ENCODE results near the gene RTF1.
"Not testable (repeated sequence)": the region's sequence is repeated elsewhere in the genome, so short reads cannot be mapped to it uniquely, and the experiment has no call there.

Gene RTF1

GRCh38 chr15:41416742-41417417, at the start of gene RTF1:
Gene RTF1, plus strand, starts transcription at chr15:41417095. Its CDS starts 21 bp downstream, at chr15:41417116.
- DNase-seq, result peak; percentile 85

GRCh38 chr15:41367418-41367817, 49.5 kb upstream of the RTF1 start:
- DNase-seq, result no peak

- no peak for DNase-seq
Observed at GRCh38 chr15:41377978-41378377, 38.9 kb upstream of the RTF1 start.

DNA sequence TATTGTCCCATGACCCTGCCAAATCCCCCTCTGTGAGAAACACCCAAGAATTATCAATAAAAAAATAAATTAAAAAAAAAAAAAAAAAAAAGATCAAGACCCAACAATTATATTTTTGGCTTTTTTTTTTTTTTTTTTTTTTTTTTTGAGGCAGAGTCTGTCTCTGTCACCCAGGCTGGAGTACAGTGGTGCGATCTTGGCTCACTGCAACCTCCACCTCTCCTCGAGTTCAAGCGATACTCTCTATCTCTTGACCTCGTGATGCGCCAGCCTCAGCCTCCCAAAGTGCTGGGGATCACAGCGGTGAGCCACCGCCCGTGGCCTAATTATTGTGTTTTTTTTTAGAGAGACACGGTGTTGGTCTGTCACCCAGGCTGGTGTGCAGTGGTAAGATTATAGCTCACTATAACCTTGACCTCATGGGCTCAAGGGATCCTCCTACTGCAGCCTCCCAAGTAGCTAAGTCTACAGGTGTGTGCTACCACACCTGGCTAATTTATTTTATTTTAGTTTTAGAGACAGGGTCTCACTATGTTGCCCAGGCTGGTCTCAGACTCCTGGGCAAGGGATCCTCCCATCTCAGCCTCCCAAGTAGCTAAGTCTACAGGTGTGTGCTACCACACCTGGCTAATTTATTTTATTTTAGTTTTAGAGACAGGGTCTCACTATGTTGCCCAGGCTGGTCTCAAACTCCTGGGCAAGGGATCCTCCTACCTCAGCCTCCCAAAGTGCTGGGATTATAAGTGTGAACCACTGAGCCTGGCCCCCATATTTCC, 32.7 kb upstream of the RTF1 start:
- DNase-seq, result not testable (repeated sequence)

- DNase-seq, result no peak
Observed at GRCh38 chr15:41387646-41388045, 29.2 kb upstream of the RTF1 start.

DNA sequence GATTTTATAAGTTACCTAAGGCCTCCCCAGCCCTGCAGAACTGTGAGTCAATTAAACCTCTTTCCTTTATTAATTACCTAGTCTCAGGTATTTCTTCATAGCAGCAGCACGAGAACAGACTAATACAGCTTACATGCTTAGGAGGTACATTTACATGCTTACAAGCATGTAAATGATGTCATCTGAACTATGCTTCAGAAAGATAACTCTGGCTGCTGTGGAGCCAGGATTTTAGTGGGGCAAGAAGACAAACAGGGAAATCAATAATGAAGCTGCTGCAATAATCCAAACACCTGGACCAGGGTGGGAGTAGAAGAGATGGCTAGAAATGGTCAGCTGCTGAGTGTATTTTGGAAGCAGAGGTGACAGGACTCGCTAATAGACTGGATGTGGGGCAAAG, 24.2 kb upstream of the RTF1 start:
- DNase-seq, result no peak

- no peak for DNase-seq
Observed at GRCh38 chr15:41394924-41395323, 22.0 kb upstream of the RTF1 start.

DNA sequence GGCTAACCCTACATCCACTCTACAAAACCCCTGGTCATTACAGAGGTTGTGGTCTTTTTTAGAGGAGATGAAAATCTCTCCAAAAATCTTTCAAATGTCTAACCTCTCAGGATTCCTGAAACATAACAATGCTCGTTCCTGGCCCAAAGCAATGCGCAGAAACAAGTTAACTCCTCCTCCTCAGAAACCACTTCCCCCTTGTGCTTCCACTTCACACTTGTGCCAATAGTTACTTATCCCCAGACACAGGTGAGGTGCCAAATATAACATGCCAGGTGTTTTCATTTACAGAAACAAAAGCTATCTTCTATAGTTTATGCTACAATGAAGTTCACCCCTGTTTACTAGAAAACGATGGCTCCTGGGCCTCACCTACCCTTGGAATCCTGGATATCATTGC, 20.8 kb upstream of the RTF1 start:
- DNase-seq, result peak; percentile 3

GRCh38 chr15:41401904-41402267, 15.0 kb upstream of the RTF1 start:
- no peak for DNase-seq

DNA sequence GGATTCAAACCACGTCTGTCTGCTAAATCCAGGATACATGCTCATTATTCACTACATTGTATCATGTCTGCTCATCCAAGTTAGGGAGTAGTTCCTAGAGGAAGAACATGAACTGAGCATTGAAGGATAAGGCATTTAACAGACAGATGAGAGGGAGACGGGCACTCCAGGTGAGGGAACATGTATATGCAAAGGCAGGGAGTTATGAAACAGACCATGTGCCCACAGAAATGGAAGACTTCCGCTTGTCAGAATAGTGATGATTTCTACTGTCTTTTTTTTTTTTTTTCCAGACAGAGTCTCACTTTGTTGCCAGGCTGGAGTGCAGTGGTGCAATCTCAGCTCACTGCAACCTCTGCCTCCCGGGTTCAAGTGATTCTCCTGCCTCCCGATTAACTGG, 9.6 kb upstream of the RTF1 start:
- DNase-seq, result peak; percentile 58

- DNase-seq, result peak; percentile 62
Observed at GRCh38 chr15:41408234-41408641, 8.7 kb upstream of the RTF1 start.

DNA sequence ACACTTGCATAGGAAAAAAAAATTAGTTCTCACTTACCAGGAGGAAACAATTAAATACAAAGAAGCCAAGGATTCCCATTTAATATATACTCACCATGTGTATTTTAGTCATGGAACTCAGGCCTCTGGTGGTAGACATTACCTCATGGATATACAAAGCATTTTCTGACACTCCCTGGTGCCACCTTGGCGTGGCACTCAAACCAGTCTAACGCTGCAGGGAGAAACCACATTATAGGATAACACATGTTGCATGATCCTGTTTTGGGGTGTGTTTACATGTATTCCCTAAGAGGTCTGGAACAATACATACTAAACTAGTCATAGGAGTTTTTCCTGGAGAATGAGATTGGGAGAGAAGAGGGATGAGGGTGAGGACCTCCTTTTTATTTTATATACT, 5.9 kb upstream of the RTF1 start:
- DNase-seq, result no peak

DNA sequence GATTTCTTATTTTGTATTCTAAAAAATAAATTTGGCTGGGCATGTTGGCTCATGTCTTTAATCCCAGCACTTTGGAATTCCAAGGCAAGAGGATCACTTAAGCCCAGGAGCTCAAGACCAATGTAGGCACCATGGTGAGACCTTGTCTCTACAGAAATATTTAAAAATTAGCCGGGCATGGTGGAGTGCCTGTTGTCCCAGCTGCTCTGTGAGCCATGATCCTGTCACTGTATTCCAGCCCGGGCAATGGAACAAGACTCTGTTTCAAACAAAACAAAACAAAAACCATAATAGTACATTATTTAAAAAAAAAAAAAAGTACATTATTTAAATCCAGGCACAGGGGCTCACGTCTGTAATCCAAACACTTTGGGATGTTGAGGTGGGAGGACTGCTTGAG, 5.5 kb upstream of the RTF1 start:
- DNase-seq, result no peak

- no peak for DNase-seq
Observed at GRCh38 chr15:41416128-41416741, 660 bp upstream of the RTF1 start.

DNA sequence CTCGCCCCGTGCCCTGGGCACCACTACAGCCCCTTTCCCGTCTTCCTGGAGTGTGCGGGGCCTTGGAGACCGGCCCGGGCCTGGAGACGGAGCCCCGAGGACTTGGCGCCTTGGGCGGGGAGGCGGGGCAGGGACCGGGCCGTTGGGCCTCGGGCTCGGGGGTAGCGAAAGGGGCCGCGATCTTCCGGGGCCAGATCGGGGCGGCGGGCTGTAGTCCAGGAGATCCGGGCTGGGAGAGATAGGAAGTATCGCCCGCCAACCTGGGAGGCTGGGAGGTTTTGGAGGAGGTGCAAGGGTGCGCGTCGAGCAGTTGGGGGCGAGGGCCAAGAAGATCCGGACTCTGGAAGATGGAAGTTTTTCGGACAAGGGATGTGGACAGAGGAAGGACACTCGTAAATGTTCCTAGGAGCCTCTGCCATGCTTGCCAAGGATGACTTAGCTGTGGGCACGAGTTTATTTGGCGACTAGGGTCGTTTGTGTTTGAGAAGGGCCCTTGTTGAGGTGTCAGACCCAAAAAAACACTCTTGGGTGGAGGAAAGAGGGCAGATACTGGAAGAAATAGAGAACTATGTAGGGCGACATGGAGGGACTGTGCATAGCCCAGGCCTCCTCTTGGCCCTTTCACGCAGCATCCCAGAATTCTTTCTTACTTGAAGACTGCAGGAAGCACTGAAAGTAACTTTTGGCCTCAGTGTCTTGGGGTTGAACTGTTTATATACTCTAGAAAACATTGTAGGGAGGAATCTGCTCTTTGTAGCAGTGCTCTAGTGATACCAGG, 712 bp downstream of the RTF1 start:
- no peak for DNase-seq

GRCh38 chr15:41423979-41424659, 7.2 kb downstream of the RTF1 start:
- DNase-seq, result peak; percentile 38

- no peak for DNase-seq
Observed at GRCh38 chr15:41424809-41425208, 7.9 kb downstream of the RTF1 start.

- not testable (repeated sequence) for DNase-seq
Observed at GRCh38 chr15:41425907-41426306, 9.0 kb downstream of the RTF1 start.

DNA sequence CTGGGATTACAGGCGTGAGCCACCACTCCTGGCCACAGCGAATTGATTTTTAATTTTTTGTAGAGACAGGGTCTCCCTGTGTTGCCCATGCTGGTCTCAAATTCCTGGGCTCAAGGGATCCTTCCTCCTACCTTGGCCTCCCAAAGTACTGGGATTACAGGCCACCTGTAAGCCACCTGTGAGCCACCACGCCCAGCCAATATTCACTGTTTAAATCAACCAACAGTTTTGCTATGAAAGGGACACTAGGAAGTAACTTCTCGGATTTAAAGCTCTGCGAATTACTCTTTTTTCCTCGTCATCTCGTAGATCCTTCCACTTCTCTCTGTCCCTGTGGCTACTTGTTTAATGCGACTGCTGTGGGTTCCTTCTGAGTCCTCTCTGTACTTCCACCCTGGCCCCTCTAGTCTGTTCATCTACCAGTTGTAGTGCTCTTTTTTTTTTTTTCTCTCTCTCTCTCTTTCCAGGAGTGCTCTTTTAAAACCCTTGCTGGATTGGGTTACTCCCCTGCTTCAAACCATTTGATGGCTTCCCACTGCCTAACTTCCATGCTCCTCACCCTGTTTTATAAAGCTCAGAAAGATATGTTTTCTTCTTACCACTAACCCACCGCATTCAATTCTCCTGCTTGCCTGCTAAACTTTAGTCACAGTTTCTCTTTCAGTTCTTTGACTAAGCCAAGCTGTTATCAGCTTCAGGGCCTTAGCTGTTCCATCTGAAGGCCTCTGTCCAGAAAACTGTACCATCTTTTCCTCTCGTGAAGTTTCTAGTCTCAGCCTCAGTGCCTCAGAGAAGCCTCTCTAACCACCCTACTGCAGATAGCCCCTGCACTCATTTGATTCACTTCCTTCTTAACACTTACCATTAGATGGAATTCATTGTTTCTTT, 12.4 kb downstream of the RTF1 start:
- peak; percentile 35 for DNase-seq

GRCh38 chr15:41435037-41435786, 18.3 kb downstream of the RTF1 start:
- no peak for DNase-seq

DNA sequence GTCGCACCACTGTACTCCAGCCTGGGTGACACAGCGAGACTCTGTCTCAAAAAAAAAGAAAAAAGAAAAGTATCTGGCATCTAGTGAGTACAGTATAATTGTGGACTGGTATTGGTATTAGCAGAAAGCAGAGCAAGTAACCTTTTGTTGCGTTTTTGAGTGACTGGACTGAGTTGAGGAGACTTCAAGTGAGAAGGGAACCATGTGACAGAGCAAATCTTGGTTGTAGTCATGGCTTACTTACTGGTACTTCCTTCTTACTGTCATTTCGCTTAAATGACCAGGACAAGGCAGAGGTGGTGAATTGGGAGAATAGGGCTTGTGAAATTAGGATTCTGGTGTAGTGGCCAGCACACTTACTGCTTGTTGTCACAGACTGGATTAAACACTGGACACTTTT, 20.6 kb downstream of the RTF1 start:
- no peak for DNase-seq

Measured in MV-4-11 (cell line).